Spleen (tissue), 11 donors: Measurements from ENCODE around the gene COL8A2. TPM values are rescaled to one million over a fixed set of nuclear protein-coding genes. Genes with fewer than 3 reads are reported as not detected.
A peak's percentile ranks its signal among the peaks of the same experiment; 100 is the strongest.

Experiments
- DNase-seq: peaks from one replicate; pipeline ENCODE4 v3.0.0-alpha.2; 2020
- H3K27ac ChIP-seq, 8 donors: fragments of 200-600 bp; sonication (generic) in 7 of 8; 1 replicate in 4 of 8; 2 replicates in 4 of 8; pipeline versions ENCODE4 v1.5.0 to v1.8.0; 2016 to 2021; ENCODE audit warnings: inconsistent platforms in 4 of 8, mild to moderate bottlenecking in 4 of 8, moderate library complexity in 1 of 8
- H3K27me3 ChIP-seq, 7 donors: fragments of 200-600 bp; sonication (generic) in 6 of 7; replicated peaks in 1 of 7; 1 replicate in 4 of 7; 2 replicates in 3 of 7; pipeline versions ENCODE4 v1.5.0 to v1.8.0; 2016 to 2021; ENCODE audit warnings: inconsistent platforms in 3 of 7, mild to moderate bottlenecking in 1 of 7
- H3K36me3 ChIP-seq, 6 donors: fragments of 200-600 bp; sonication (generic) in 5 of 6; 1 replicate in 4 of 6; 2 replicates in 2 of 6; pipeline versions ENCODE4 v1.5.0 to v1.8.0; 2016 to 2021; ENCODE audit warnings: inconsistent platforms in 2 of 6
- H3K4me1 ChIP-seq, 6 donors: fragments of 200-600 bp; sonication (generic) in 5 of 6; 1 replicate in 3 of 6; 2 replicates in 3 of 6; pipeline versions ENCODE4 v1.5.0 to v1.8.0; 2016 to 2021; ENCODE audit warnings: inconsistent platforms in 3 of 6
- H3K4me3 ChIP-seq, 8 donors: fragments of 200-600 bp; sonication (generic) in 7 of 8; 1 replicate in 4 of 8; 2 replicates in 4 of 8; pipeline versions ENCODE4 v1.5.0 to v1.8.0; 2016 to 2021; ENCODE audit warnings: inconsistent platforms in 4 of 8, mild to moderate bottlenecking in 4 of 8, moderate library complexity in 2 of 8
- H3K9me3 ChIP-seq, 8 donors: fragments of 200-600 bp; sonication (generic) in 7 of 8; 1 replicate in 4 of 8; 2 replicates in 4 of 8; pipeline versions ENCODE4 v1.5.0 to v1.8.0; 2016 to 2021; ENCODE audit warnings: inconsistent platforms in 4 of 8
- POLR2A ChIP-seq, 3 donors: fragments of 450-650 bp; IDR thresholded peaks; one replicate each; pipeline ENCODE4 v1.5.1; 2017; ENCODE audit warnings: antibody characterized with exemption in 3 of 3, mild to moderate bottlenecking in 1 of 3
- POLR2AphosphoS5 ChIP-seq, 3 donors: sonication (generic); formaldehyde crosslinking; IDR thresholded peaks; one replicate each; pipeline ENCODE4 v1.5.1; 2017; ENCODE audit warnings: antibody characterized with exemption in 3 of 3
- WGBS, 5 donors: extraction: QIAGEN DNeasy Blood & Tissue Kit in 3 of 5; methylation state at CpG; one replicate each; pipeline versions ENCODE4 v1.1.5 to v1.1.7; 2013 to 2018; 5-methylcytosine and 5-hydroxymethylcytosine counted together
- intact Hi-C: fragments of 100-400 bp; cut with DNase I; formaldehyde crosslinking; loops from one replicate; pipeline ENCODE4 v1.15.0; 2023; ENCODE audit warnings: low total_unique reads
- polyA plus RNA-seq, 3 donors: library from polyadenylated mRNA; stranded (reverse); fragments of 200-250 nt; gene quantifications; one replicate each; pipeline ENCODE4 v1.2.1, GENCODE V29; 2013
- total RNA-seq, 7 donors: library from RNA; depleted of rRNA in 3 of 7; stranded (reverse); fragments of >200 nt in 3 of 7; fragmentation: NEBNext Ultra II Directional in 4 of 7; extraction: Animal tissue kit (Norgen Biotek cat#: 25700) in 4 of 7; gene quantifications; one replicate each; pipeline versions ENCODE4 v1.1.0 to v1.2.1, GENCODE V29; 2016 to 2021
- TF ChIP-seq, protein P1 (sequence below), 11 experiments: fragments of 200-600 bp in 7 of 11; fragments of 450-650 bp in 4 of 11; sonication (generic) in 4 of 11; IDR thresholded peaks in 8 of 11; conservative IDR thresholded peaks in 3 of 11; 1 replicate in 7 of 11; 2 replicates in 4 of 11; pipeline versions ENCODE4 v1.4.0 to v1.8.0; 2016 to 2021; ENCODE audit warnings: antibody characterized with exemption in 11 of 11, inconsistent platforms in 4 of 11, mild to moderate bottlenecking in 1 of 11
- donor health status: healthy with polysubstance abuse.
- donor health status: DM: no; HTN: no; CAD: no; lungs with moderate emphysema.
- donor health status: DM: no; HTN: no; CAD: no.
- donor health status: Bipolar disorder and iron deficiency.
- donor health status: healthy.
- donor health status: DM: no; HTN: no; CAD: no.
- donor health status: DM: yes; HTN: yes; CAD: no.

COL8A2 gene
- total and polyA plus RNA-seq, 10 donors, result 2.1 to 32.0 (median 9.9) TPM

GRCh38 chr1:36089393-36090121, 35.5 kb downstream of the COL8A2 start:
- peaks cover 5 to 43% (median 36%) of the 10 kb centered on the region in 6 donors for H3K36me3 ChIP-seq
- intact Hi-C loops, result no loop called here
- WGBS, 5 donors, result 3 to 6% (median 4%) methylated on average over 32 of the region's 32 CpGs
- DNase-seq, result peak; percentile 74
- H3K4me1 ChIP-seq, result peaks cover 29 to 68% (median 54%) of the 10 kb centered on the region in 6 donors
- no peak for TF ChIP-seq POLR2A (IDR thresholded peaks at IDR 0.05)
- no peak for TF ChIP-seq POLR2AphosphoS5 (IDR thresholded peaks at IDR 0.05)
- H3K27ac ChIP-seq, result peak overlapping the region; percentile 80 to 96 (median 96)
- peaks cover 0 to 24% (median 7%) of the 10 kb centered on the region in 7 donors for H3K27me3 ChIP-seq
- peak overlapping the region; percentile 81 to 100 (median 100) for H3K4me3 ChIP-seq
- no peaks in the 10 kb centered on the region for H3K9me3 ChIP-seq

DNA sequence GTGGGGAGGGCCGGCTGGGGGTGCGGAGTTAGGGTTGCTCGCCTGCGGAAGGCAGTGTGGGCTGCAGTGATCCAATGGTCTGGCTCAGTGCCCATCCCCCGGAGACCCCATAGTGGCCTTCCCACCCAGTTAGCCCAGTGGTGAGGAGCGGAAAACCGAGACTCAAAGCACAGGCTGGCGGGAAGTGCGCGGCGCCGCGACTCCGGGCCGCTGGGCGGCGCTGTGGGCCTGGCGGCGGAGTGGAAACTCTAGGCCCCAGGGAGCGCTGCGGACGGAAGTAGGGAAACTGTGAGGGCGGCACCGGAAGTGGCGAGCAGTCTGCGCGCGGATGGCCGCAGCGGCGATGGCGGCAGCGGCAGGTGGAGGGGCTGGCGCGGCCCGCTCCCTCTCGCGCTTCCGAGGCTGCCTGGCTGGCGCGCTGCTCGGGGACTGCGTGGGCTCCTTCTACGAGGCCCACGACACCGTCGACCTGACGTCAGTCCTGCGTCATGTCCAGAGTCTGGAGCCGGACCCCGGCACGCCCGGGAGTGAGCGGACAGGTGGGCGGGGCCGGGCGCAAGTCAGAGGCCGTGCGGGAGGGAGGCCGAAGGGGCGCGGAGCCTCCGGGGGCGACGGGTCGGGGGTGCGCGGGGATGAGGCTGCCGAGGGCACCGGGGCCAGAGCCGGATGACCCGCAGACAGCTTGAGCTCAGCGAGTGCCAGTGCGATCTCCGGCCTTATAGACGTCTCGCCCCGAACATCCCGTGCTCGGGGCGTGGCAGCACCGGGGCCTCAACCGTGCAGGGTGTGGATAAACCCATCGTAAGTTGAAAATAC, 36.2 kb downstream of the COL8A2 start, which contains the start of gene ADPRS:
ADPRS (plus strand) TSS at position 316 of the 816 bp plus-strand sequence; CDS start at position 329, 13 bp downstream.
- 0 to 1% (median 1%) methylated on average over 28 to 84 of the region's 84 CpGs for WGBS, 5 donors
- peak; percentile 97 to 99 (median 98) for TF ChIP-seq POLR2AphosphoS5 (IDR thresholded peaks at IDR 0.05)
- TF ChIP-seq, protein P1, sequence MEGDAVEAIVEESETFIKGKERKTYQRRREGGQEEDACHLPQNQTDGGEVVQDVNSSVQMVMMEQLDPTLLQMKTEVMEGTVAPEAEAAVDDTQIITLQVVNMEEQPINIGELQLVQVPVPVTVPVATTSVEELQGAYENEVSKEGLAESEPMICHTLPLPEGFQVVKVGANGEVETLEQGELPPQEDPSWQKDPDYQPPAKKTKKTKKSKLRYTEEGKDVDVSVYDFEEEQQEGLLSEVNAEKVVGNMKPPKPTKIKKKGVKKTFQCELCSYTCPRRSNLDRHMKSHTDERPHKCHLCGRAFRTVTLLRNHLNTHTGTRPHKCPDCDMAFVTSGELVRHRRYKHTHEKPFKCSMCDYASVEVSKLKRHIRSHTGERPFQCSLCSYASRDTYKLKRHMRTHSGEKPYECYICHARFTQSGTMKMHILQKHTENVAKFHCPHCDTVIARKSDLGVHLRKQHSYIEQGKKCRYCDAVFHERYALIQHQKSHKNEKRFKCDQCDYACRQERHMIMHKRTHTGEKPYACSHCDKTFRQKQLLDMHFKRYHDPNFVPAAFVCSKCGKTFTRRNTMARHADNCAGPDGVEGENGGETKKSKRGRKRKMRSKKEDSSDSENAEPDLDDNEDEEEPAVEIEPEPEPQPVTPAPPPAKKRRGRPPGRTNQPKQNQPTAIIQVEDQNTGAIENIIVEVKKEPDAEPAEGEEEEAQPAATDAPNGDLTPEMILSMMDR (IDR thresholded peaks at IDR 0.05 in 8 of 11, conservative IDR thresholded peaks at IDR 0.05 in 3 of 11), result peak; percentile 99 to 100 (median 99)
- TF ChIP-seq POLR2A (IDR thresholded peaks at IDR 0.05), result peak; percentile 62 to 86 (median 81)
- intact Hi-C loops, result no loop called here

DNA sequence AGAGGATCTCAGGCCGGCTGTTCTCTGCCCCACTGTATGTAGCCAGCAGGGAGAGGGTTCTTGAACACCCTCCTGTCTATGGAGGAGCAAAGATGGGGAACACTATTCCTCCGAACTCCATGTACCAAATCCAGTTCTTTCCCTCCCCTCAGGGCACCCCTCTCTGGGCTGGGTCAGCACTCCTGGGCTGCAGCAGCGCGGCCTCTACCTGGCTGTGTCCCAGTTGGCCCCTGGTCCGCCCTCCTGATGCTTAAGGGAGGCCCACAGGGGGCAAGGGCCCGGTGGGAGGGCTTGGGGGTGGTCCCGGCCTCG, 36.8 kb downstream of the COL8A2 start:
- Histone ChIP-seq H3K4me3 (peak overlapping the region; percentile 81 to 100 (median 100)), H3K36me3 (peaks cover 3 to 29% (median 23%) of the 10 kb centered on the region in 6 donors), H3K4me1 (peaks cover 18 to 66% (median 52%) of the 10 kb centered on the region in 6 donors), H3K27me3 (peaks cover 0 to 37% (median 17%) of the 10 kb centered on the region in 7 donors), H3K27ac (peak overlapping the region; percentile 80 to 96 (median 96)), H3K9me3 (no peaks in the 10 kb centered on the region)
- intact Hi-C loops, result no loop called here
- no peak for DNase-seq
- 27 to 43% (median 30%) methylated on average over 4 to 8 of the region's 8 CpGs for WGBS, 5 donors
- no peak for TF ChIP-seq POLR2A (IDR thresholded peaks at IDR 0.05)
- TF ChIP-seq POLR2AphosphoS5 (IDR thresholded peaks at IDR 0.05), result no peak
- TF ChIP-seq, protein P1 (IDR thresholded peaks at IDR 0.05 in 8 of 11, conservative IDR thresholded peaks at IDR 0.05 in 3 of 11), result no peak

More for the DNA sequence above, 36.2 kb downstream of the COL8A2 start, which contains the start of gene ADPRS:
- peak; percentile 98 for DNase-seq
- peaks cover 24 to 68% (median 55%) of the 10 kb centered on the region in 6 donors for H3K4me1 ChIP-seq
- peak within 1 kb of the TSS; percentile 81 to 100 (median 100) for H3K4me3 ChIP-seq
- no peaks in the 10 kb centered on the region for H3K9me3 ChIP-seq
- peaks cover 0 to 31% (median 14%) of the 10 kb centered on the region in 7 donors for H3K27me3 ChIP-seq
- peaks cover 5 to 35% (median 29%) of the 10 kb centered on the region in 6 donors for H3K36me3 ChIP-seq
- H3K27ac ChIP-seq, result peak within 1 kb of the TSS; percentile 80 to 96 (median 96)

- peak; percentile 83 for DNase-seq
- intact Hi-C loops, result no loop called here
Observed at GRCh38 chr1:36087233-36088123, 37.5 kb downstream of the COL8A2 start.

More at GRCh38 chr1:36087233-36088123, 37.5 kb downstream of the COL8A2 start:
- Histone ChIP-seq H3K9me3 (no peaks in the 10 kb centered on the region), H3K4me3 (peak overlapping the region in 1 of 8 donors; percentile 92), H3K36me3 (peaks cover 0 to 22% (median 16%) of the 10 kb centered on the region in 6 donors), H3K27ac (no peak overlapping the region), H3K27me3 (peaks cover 0 to 44% (median 17%) of the 10 kb centered on the region in 7 donors), H3K4me1 (peaks cover 16 to 58% (median 46%) of the 10 kb centered on the region in 6 donors)
- no peak for TF ChIP-seq POLR2AphosphoS5 (IDR thresholded peaks at IDR 0.05)
- TF ChIP-seq, protein P1 (IDR thresholded peaks at IDR 0.05 in 8 of 11, conservative IDR thresholded peaks at IDR 0.05 in 3 of 11), result no peak
- TF ChIP-seq POLR2A (IDR thresholded peaks at IDR 0.05), result no peak
- WGBS, 5 donors, result 83 to 92% (median 89%) methylated on average over 19 to 31 of the region's 31 CpGs
